ENCODE data around the gene ZNF619.

- TF ChIP-seq, protein P1, sequence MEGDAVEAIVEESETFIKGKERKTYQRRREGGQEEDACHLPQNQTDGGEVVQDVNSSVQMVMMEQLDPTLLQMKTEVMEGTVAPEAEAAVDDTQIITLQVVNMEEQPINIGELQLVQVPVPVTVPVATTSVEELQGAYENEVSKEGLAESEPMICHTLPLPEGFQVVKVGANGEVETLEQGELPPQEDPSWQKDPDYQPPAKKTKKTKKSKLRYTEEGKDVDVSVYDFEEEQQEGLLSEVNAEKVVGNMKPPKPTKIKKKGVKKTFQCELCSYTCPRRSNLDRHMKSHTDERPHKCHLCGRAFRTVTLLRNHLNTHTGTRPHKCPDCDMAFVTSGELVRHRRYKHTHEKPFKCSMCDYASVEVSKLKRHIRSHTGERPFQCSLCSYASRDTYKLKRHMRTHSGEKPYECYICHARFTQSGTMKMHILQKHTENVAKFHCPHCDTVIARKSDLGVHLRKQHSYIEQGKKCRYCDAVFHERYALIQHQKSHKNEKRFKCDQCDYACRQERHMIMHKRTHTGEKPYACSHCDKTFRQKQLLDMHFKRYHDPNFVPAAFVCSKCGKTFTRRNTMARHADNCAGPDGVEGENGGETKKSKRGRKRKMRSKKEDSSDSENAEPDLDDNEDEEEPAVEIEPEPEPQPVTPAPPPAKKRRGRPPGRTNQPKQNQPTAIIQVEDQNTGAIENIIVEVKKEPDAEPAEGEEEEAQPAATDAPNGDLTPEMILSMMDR (IDR thresholded peaks at IDR 0.05), result no peak
- TF ChIP-seq EZH2 (IDR thresholded peaks at IDR 0.05; ENCODE audit: borderline replicate concordance, insufficient read depth, low read depth, low read length, poor library complexity, severe bottlenecking), result no peak
Observed at GRCh38 chr3:40456940-40457823, 19.7 kb upstream of the ZNF619 start, which contains the start of gene RPL14.
